Peyer's patch (tissue), 4 donors: ENCODE measurements around the gene LINGO3. TPM values are rescaled to one million over a fixed set of nuclear protein-coding genes. Genes with fewer than 3 reads are reported as not detected.

Source experiments
- DNase-seq, 3 donors: peaks; one replicate each; pipeline ENCODE4 v3.0.0-alpha.2; 2017 to 2019
- H3K27ac ChIP-seq, 4 donors: fragments of 200-600 bp; sonication (generic); one replicate each; pipeline ENCODE4 v1.5.1; 2016 to 2019
- H3K27me3 ChIP-seq, 2 donors: fragments of 200-600 bp; sonication (generic); one replicate each; pipeline ENCODE4 v1.5.1; 2019
- H3K36me3 ChIP-seq, 3 donors: fragments of 200-600 bp; sonication (generic); one replicate each; pipeline ENCODE4 v1.5.1; 2016 to 2019
- H3K4me1 ChIP-seq, 4 donors: fragments of 200-600 bp; sonication (generic); one replicate each; pipeline ENCODE4 v1.5.1; 2016 to 2019
- H3K4me3 ChIP-seq, 4 donors: fragments of 200-600 bp; sonication (generic); 1 replicate in 3 of 4; 2 replicates in 1 of 4; pipeline ENCODE4 v1.5.1; 2016 to 2019; ENCODE audit warnings: mild to moderate bottlenecking in 1 of 4
- H3K9me3 ChIP-seq, 4 donors: fragments of 200-600 bp; sonication (generic); one replicate each; pipeline ENCODE4 v1.5.1; 2016 to 2019; ENCODE audit warnings: mild to moderate bottlenecking in 1 of 4
- CTCF ChIP-seq, 6 experiments: fragments of 450-650 bp in 4 of 6; fragments of 200-600 bp in 2 of 6; sonication (generic) in 1 of 6; IDR thresholded peaks; one replicate each; pipeline ENCODE4 v1.5.1; 2017 to 2019; ENCODE audit warnings: antibody characterized with exemption in 6 of 6, mild to moderate bottlenecking in 3 of 6, moderate library complexity in 1 of 6
- POLR2A ChIP-seq, 2 donors: fragments of 450-650 bp; IDR thresholded peaks; one replicate each; pipeline ENCODE4 v1.5.1; 2017; ENCODE audit warnings: antibody characterized with exemption in 2 of 2, mild to moderate bottlenecking in 2 of 2, moderate library complexity in 2 of 2
- total RNA-seq, 4 donors: library from RNA; depleted of rRNA; stranded (reverse); fragments of >200 nt; gene quantifications; one replicate each; pipeline ENCODE4 v1.1.0, GENCODE V29; 2016

The LINGO3 gene
- total RNA-seq, 4 donors from 2014 or later: 0.54 to 5.0 TPM; not detected in 2

- TF ChIP-seq POLR2A (IDR thresholded peaks at IDR 0.05) (no peak), CTCF (IDR thresholded peaks at IDR 0.05) (peak in 4 of 6 experiments; percentile 45 to 62 (median 54))
- peak; percentile 54 to 82 (median 67) for DNase-seq
- peaks cover 3 to 16% (median 11%) of the 10 kb centered on the region in 4 donors for H3K4me1 ChIP-seq
- H3K27ac ChIP-seq: peak overlapping the region in 2 of 4 donors; percentile 41 to 84
- no peaks in the 10 kb centered on the region for H3K27me3 ChIP-seq
- H3K36me3 ChIP-seq: no peaks in the 10 kb centered on the region
- H3K4me3 ChIP-seq: no peak overlapping the region
- no peaks in the 10 kb centered on the region for H3K9me3 ChIP-seq
Observed at GRCh38 chr19:2261438-2262172, 46.3 kb downstream of the LINGO3 start.

- peak in 1 of 3 donors; percentile 49 for DNase-seq
- H3K36me3 ChIP-seq: no peaks in the 10 kb centered on the region
- H3K4me3 ChIP-seq: no peak overlapping the region
- TF ChIP-seq POLR2A (IDR thresholded peaks at IDR 0.05): no peak
- TF ChIP-seq CTCF (IDR thresholded peaks at IDR 0.05): no peak
- peak overlapping the region; percentile 35 to 84 (median 54) for H3K27ac ChIP-seq
- H3K4me1 ChIP-seq: peaks cover 0 to 13% (median 9%) of the 10 kb centered on the region in 4 donors
- H3K27me3 ChIP-seq: no peaks in the 10 kb centered on the region
- H3K9me3 ChIP-seq: no peaks in the 10 kb centered on the region
Observed at GRCh38 chr19:2260341-2260805, 47.6 kb downstream of the LINGO3 start.

- Histone ChIP-seq H3K4me3 (no peak overlapping the region), H3K36me3 (no peaks in the 10 kb centered on the region), H3K9me3 (no peaks in the 10 kb centered on the region), H3K4me1 (peaks cover 0 to 13% (median 9%) of the 10 kb centered on the region in 4 donors), H3K27ac (peak overlapping the region in 1 of 4 donors; percentile 84), H3K27me3 (no peaks in the 10 kb centered on the region)
- DNase-seq: no peak
- no peak for TF ChIP-seq POLR2A (IDR thresholded peaks at IDR 0.05)
- no peak for TF ChIP-seq CTCF (IDR thresholded peaks at IDR 0.05)
Observed at GRCh38 chr19:2259336-2259735, 48.6 kb downstream of the LINGO3 start.

Other genes with a start within 250 kb of the LINGO3 start
- gene MOB3A, start 211.8 kb downstream of the LINGO3 start, total RNA-seq: 10 to 100 TPM; 32.6 to 55.3 (median 35.1) TPM
- 1 to 10 TPM; 1.3 to 9.9 (median 3.8) TPM for gene IZUMO4, start 211.2 kb downstream of the LINGO3 start, total RNA-seq
- gene AP3D1, start 156.6 kb downstream of the LINGO3 start, total RNA-seq: 100 to 1,000 TPM; 104 to 136 (median 122) TPM
- gene DOT1L, start 144.2 kb downstream of the LINGO3 start, total RNA-seq: 100 to 1,000 TPM in 1 of 4 donors, 10 to 100 TPM in 3; 67.8 to 167 (median 74.0) TPM
- gene PLEKHJ1, start 71.8 kb downstream of the LINGO3 start, total RNA-seq: 100 to 1,000 TPM; 156 to 298 (median 227) TPM
- gene SF3A2, start 71.3 kb downstream of the LINGO3 start, total RNA-seq: 100 to 1,000 TPM in 1 of 4 donors, 10 to 100 TPM in 3; 38.7 to 133 (median 72.3) TPM
- gene AMH, start 58.8 kb downstream of the LINGO3 start, total RNA-seq: 1 to 10 TPM in 2 of 4 donors, under 1 TPM in 1, not detected in 1; 0.95 to 4.7 (median 1.6) TPM
- not detected for gene JSRP1, start 51.7 kb downstream of the LINGO3 start, total RNA-seq
- gene PEAK3, start 26.0 kb downstream of the LINGO3 start, total RNA-seq: 1 to 10 TPM; 1.2 to 5.8 (median 2.6) TPM
- gene LSM7, start 20.4 kb upstream of the LINGO3 start, total RNA-seq: 100 to 1,000 TPM in 2 of 4 donors, 10 to 100 TPM in 2; 59.8 to 152 (median 109) TPM
- gene SPPL2B, start 20.5 kb upstream of the LINGO3 start, total RNA-seq: 100 to 1,000 TPM; 196 to 448 (median 270) TPM
- 1 to 10 TPM in 1 of 4 donors, under 1 TPM in 2, not detected in 1; 0.54 to 2.5 (median 0.85) TPM for gene TMPRSS9, start 52.1 kb upstream of the LINGO3 start, total RNA-seq
- 10 to 100 TPM; 28.1 to 44.4 (median 44.0) TPM for gene TIMM13, start 119.4 kb upstream of the LINGO3 start, total RNA-seq
- gene LMNB2, start 148.8 kb upstream of the LINGO3 start, total RNA-seq: 10 to 100 TPM; 21.0 to 52.8 (median 21.4) TPM
- gene GADD45B, start 168.0 kb upstream of the LINGO3 start, total RNA-seq: 100 to 1,000 TPM in 1 of 4 donors, 10 to 100 TPM in 3; 35.5 to 278 (median 54.9) TPM